RPMI7951 (cell line): ENCODE data around the gene TMEM167A. TPM values are rescaled to one million over a fixed set of nuclear protein-coding genes. Genes with fewer than 3 reads are reported as not detected.

Experiments
- DNase-seq: peaks from one replicate; pipeline ENCODE4 v3.0.0-alpha.2; 2012; ENCODE audit warnings: low read depth
- total RNA-seq: library from RNA; depleted of rRNA; stranded (reverse); fragments of >200 nt; shearing (Covaris generic); gene quantifications from 2 replicates; pipeline ENCODE4 v1.2.3, GENCODE V29; 2014; rRNA removed

Gene TMEM167A
- total RNA-seq, 1 experiment from 2014 or later, result 145 TPM

DNA sequence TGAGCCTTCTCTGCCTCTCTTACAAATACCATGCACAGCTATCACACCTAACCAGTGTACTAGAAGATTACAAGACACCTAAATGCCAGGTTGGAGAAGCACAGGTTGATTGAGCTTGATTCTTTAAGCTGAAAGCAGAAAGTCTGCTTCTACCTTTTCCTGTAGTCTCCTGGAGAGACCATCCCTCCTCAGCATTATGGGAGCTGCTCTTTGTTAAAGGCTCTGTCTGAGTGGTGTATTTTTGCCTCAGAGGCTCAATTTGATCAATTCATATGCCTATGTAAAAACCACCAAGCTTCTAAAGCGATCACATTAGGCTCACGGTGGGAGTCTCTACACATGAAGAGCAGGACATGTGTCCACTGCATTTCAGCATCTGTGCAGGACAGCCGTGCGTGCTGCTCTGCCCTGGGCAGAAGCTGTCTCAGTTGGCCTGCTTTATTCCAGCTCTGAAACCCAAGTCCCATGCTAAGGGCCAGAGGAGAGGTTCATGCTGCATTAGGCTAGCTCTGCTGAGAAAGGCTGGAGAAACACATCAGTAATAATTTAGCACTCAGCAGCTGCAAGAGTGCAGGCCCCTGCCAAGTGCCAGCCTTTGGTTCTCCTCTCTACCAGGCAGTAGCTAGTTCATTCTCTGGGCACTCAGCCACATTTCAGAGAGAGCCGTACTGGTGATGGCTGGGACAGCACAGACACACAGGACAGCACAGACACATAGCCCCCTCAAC lies 41.7 kb downstream of the TMEM167A start:
- DNase-seq, result no peak

DNA sequence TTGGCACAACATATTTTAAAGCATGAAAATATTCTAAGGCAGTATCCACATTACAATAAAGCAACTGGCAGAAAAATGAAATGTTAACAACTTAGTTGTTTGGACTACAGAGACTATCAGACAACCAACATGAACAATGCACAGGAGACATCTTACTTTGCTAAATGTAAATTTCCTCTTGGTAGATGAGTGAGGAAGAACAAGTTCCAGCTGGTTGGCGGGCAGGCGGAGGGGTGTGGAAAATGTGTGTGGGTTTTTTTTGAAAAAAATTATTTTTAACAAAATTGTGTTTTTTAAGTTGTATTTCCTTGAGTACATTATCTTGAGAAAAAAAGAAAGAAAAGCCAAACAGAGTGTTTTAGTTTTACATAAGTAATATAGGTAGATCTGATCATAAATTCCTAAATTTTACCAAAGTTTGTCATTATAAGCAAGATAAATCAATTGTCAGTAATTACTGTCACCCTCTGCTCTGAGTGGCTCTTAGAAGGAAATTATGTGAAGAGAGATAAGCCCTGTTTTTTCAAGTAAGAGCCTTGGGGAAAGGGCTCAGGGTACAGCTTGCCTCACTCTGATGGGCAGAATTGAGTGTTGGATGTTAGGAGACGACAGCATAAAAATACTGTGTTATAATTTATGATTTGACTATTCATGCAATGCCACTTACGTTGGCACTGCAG lies 42.5 kb downstream of the TMEM167A start:
- no peak for DNase-seq

DNA sequence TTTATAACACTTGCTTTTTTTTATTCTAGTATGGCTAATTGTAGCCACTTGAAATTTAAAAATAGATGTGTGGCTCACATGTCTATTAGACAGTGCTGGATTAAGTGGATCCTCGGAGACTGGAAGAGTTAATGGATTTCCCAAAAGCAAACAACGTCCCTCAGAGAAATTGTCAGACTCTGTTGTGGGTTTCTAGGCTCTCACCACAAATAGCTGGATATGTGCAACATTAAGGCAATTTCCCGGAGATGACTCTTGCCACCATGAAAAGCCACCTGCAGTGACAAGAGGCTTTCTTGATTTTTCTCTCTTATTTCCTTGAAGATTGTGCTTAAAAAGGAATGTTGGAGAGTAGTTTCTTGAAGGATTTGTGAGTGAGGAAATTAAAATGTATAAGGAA lies 43.2 kb downstream of the TMEM167A start:
- DNase-seq, result no peak

DNA sequence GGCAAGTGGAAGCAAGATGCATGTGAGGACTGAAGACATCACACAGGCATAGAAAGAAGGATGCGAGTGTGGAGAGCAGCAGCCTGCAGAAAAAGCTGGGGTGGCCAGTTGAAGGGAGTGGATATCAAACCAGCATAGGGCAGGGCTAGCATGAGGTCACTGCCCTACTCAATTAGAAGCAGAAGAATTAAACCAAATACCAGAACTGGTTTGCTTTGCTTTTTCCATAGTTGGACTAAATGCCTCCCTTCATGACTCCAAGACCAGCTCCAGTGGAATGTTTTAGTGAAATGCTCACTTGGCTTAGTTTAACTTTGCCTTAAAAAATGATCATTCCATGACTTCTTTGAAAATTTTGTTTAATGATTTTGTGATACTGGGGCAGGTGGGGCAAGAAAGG lies 45.8 kb downstream of the TMEM167A start:
- no peak for DNase-seq

DNA sequence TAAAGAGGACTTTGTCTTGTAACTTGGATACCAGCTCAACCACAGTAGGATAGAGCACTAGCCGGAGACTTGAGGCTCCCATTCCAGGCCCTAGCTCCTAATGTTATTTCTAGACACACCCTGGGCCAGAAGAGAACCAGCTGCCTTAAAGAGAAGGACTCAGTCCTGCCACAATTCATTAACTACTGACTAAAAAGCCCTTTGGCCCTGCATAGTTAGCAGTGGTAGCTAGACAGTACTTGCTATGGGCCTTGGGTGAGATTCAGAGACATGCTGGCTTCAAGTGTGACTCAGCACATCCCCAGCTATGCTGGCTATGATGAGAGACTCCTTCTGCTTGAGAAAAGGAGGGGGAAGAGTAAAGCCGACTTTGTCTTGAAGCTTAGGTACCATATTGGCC lies 47.3 kb downstream of the TMEM167A start:
- DNase-seq, result peak; percentile 55

DNA sequence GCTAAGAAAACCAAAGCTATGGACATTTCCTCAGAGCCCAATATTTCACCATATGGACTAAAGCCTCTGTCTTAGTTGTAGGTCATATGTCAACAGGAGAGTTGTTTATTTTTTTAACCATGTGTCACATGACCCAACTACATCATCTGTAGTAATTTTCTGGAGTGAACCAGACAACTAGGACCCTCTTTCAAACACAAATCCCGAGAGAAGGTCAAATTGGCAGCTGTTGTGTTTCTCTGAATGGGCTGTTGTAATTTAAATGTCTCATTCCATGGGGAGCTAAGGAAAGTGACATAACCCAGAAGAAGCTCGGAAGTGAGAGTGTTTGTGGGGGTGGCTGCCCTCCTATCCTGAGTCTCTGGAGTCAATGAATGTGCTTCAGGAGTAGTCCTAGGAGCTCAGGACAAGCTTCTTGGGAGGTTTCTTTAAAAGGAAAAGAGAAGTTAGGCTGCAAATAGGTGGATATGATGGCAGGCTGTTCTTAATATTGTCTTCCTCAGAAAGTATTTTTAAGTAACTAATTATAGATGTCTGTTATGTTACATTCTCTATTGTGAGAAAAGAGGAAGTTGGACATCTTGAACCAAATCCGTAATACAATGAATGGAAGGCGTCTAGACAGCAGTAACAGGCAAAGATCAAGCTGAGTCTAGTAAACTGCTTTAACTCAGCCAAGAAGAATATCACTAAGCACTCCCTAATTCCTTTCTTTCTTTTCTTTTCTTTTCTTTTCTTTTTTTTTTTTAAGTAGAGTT lies 50.1 kb downstream of the TMEM167A start:
- DNase-seq, result no peak

DNA sequence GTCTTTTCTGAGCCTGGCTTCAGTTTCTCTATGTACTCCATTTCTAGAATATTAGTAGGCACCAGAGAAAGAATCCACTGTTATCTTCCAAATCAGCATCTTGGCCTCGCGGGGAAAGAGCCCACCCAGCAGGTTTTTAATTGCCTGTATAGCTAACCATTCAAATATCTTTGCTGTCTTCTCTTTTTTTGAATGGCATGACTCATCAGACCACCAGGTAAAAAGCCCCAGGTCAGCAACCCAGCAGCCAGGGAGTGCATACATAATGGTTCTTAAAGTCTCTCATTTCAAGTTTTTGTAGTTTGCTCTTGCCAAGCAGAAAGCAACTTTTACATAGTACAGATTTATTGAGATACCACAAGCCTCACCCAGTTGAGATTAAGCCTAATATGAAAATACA lies 50.7 kb downstream of the TMEM167A start:
- no peak for DNase-seq

DNA sequence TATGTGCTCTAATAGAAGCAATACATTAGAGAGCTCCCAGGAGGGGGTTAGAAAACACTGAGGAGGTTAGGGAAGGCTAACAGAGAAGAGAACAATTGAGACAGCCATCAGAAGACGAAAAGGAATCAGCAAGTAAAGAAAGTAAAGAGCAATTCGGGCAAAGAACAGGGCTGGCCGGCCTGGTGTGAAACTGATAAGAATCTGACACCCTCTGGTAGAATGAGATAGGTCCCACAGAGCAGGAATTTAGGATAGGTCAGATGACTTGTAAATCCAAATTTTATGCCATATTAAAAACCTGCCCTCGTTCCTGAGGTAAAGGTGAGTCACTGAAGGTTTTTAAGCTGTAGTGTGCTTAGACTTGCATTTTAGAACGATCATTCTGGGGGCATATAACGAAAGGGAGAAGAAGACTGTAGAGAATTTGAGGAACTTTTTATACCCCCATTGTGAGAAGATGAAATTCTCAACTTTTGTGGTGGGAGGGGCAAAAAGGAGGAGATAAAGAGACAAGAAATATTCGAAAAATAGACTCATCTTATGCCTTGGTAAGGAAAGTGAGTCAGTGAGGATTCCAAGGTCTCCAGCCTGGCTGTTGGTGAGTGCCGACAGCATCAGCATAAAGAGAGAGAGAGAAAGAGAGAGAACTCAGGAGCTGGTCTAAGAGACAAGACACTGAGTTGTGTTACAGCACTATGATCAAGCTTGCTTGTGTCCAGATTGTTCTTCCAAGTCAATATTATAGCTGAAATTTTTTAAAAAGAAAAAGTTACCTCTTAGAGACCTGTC lies 51.3 kb downstream of the TMEM167A start:
- no peak for DNase-seq

DNA sequence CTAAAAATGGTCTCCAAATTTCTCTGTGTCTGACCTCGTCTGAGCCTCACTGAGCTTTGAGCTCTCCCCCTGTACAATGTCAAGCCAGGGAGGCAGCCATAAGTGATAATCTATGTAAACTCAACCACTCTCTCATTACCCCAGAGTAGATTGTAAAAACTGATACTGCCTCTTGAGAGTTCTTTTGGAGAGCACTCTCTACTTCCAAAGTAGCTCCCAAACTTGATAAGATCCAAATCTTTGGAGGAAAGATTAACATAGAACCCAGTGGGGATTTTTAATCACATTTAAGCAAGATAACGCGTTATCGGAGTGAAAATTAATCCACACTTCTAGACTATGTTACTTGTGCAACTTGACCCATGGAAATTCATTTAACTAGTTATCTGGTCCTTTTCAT lies 54.9 kb downstream of the TMEM167A start:
- no peak for DNase-seq

DNA sequence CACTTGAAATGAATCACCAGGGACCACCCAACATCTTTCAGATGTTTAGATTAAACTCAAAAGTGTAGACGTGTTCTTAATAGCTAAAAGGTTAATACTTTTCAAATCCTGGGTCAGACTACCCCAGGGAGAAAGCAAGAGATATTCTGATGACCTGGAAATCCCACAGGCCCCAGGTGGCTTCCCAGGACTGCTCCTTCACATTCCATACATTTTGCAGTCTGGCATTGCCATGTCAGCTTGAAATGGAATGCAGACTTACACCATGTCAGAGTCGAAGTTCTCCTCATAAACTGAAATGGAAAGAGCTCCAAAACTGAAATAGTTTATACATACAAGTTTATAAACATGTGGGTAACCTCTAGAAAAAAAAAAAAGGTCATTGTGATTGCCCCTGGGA lies 61.5 kb downstream of the TMEM167A start:
- DNase-seq, result no peak

DNA sequence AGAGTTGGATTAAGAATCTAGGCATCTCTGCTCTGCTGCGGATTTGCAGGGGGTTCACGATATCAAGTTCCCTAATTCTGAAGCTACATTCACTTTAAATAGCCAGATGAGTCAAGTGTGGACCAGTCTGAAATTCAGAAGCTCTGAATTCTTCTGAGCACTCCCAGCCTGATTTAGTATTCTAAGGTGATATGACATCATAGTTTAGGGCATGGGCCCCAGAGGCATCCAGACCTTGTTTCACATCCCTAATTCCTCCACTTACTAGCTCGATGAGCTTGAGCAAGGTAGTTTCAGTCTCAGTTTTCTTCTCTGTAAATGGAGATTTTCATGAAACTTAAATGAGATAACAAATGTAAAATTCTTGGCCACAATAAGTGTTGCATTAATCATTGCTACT lies 65.2 kb downstream of the TMEM167A start:
- DNase-seq, result no peak

DNA sequence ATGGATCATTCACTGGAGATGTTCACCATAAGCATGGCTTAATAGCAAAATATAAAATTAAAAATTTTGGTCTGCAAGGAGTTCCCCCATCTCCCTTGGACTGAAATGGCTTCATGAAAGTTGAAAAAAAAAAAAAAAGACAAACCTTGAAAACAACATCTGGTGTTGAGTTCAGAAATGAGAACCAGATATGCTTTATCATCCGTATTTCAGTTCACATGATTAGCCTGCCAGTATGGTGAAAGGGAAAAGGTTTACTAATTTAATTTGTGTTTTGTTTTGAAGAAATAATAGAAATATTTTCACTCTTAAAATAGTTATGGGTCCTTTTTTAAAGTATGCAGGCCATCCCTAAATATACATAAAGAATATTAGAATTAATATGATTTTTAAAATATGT lies 67.8 kb downstream of the TMEM167A start:
- DNase-seq, result no peak

DNA sequence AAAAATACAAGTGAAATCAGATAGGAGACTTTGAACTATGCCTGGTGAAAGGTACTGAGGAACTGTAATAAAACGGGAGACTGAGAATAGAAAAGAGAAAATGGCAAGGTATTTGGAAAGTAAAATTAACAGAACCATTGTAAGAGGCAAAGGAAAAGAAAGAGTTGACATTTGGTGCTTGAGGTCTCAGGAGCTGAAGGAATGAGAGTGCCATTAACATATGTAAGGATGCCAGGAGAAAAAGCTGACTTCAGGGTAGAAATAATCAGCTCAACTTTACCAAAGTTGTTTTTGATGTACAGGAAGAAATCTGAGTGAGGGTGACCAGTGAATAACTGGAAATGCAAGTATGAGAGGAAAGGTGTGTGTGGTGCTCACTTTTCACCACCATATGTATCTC lies 69.4 kb downstream of the TMEM167A start:
- DNase-seq, result no peak

DNA sequence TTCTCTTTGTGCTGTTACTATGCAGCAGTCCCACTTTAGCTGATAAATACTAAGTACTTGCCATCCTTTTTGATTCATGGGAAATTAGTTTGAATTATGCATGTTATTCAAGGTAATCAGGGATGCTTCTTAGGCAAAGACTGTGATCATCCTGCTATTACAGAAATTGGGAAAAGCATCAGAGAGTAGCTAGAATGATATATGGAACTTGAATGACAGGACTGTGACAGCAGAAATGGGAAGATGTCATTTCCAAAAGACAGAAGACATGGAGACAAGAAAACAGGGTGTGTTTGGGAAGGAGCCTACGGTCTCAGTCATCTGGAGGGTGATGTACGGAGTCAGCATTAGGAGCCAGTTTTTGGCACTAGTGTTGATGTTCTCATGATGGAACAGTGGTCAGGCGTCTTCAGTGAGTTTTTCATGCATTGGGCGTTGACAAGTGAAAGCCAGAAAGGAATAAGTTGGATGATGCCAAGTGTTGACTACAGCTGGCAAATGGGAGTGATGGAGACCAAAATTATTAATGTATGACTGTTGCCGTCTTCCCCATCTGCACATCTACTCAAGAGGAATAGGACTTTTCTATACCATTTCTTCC lies 70.4 kb downstream of the TMEM167A start:
- DNase-seq, result no peak

DNA sequence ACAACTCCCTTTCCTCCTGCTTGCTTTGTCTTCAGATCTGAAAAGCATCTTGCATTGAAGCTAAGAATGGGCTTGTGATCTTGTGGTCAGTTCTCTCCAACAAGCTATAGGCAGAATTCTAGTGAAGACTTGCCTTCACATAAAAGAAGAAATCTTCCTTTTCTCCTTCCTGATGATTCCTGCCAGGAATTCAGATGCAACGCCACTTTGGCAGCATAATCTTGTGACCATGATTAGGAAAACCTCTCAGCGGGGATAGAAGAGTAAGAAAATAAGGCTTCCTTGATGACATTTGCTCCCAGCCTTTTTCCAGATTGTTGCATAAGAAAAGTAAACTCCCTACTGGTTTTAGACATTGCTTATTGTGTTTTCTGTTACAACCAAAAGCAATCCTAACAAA lies 73.4 kb downstream of the TMEM167A start:
- no peak for DNase-seq

Other genes starting within 250 kb of the TMEM167A start
- gene XRCC4, start 153 bp upstream of the TMEM167A start, total RNA-seq, result 20.8 and 30.9 TPM in 2 replicates